ENCODE data around the gene PLXDC2.

- TF ChIP-seq POLR2A (IDR thresholded peaks at IDR 0.05; ENCODE audit: low read depth, low read length) = no peak
- no peak for TF ChIP-seq TAF1 (IDR thresholded peaks at IDR 0.05; ENCODE audit: borderline replicate concordance, low read depth, low read length)
These were observed 25.2 kb upstream of the PLXDC2 start for GRCh38 chr10:19791032-19791431.

All from GM12892 (cell line).